Measurements from ENCODE around the gene COL5A1.

COL5A1 gene

GRCh38 chr9:134880484-134881312, 239.1 kb downstream of the COL5A1 start, which contains the start of gene FCN2:
Gene FCN2 (plus strand): TSS chr9:134880810. CDS start chr9:134880822, 12 bp downstream.
- no peak for DNase-seq (ENCODE audit: low spot score)

GRCh38 chr9:134881313-134881670, 239.7 kb downstream of the COL5A1 start:
- no peak for DNase-seq (ENCODE audit: low spot score)

GRCh38 chr9:134882204-134882785, 240.7 kb downstream of the COL5A1 start:
- no peak for DNase-seq (ENCODE audit: low spot score)

GRCh38 chr9:134883040-134883782, 241.6 kb downstream of the COL5A1 start:
- DNase-seq (ENCODE audit: low spot score), result no peak

GRCh38 chr9:134884492-134884891, 242.9 kb downstream of the COL5A1 start:
- no peak for DNase-seq (ENCODE audit: low spot score)

GRCh38 chr9:134885001-134885678, 243.5 kb downstream of the COL5A1 start:
- DNase-seq (ENCODE audit: low spot score), result no peak

GRCh38 chr9:134885679-134886412, 244.2 kb downstream of the COL5A1 start:
- DNase-seq (ENCODE audit: low spot score), result no peak

- DNase-seq (ENCODE audit: low spot score), result no peak
These were observed 244.9 kb downstream of the COL5A1 start for GRCh38 chr9:134886413-134886913.

GRCh38 chr9:134887219-134887618, 245.6 kb downstream of the COL5A1 start:
- no peak for DNase-seq (ENCODE audit: low spot score)

- DNase-seq (ENCODE audit: low spot score), result no peak
These were observed 246.3 kb downstream of the COL5A1 start for GRCh38 chr9:134887686-134888602.

GRCh38 chr9:134888603-134889190, 247.1 kb downstream of the COL5A1 start:
- DNase-seq (ENCODE audit: low spot score), result no peak

- DNase-seq (ENCODE audit: low spot score), result no peak
These were observed 248.0 kb downstream of the COL5A1 start for GRCh38 chr9:134889386-134890154.

- no peak for DNase-seq (ENCODE audit: low spot score)
These were observed 248.5 kb downstream of the COL5A1 start for GRCh38 chr9:134890155-134890495.

GRCh38 chr9:134891053-134891452, 249.4 kb downstream of the COL5A1 start:
- DNase-seq (ENCODE audit: low spot score), result no peak

- no peak for DNase-seq (ENCODE audit: low spot score)
These were observed 250.1 kb downstream of the COL5A1 start for GRCh38 chr9:134891713-134892112.

GRCh38 chr9:134892221-134892620, 250.6 kb downstream of the COL5A1 start:
- DNase-seq (ENCODE audit: low spot score), result no peak

GRCh38 chr9:134892820-134893420, 251.3 kb downstream of the COL5A1 start:
- DNase-seq (ENCODE audit: low spot score), result no peak

Data from globus pallidus (tissue), 1 donor.